Measurements from ENCODE around the gene S100A3.
"Not testable (repeated sequence)": the region's sequence is repeated elsewhere in the genome, so short reads cannot be mapped to it uniquely, and the experiment has no call there.

S100A3 gene

DNA sequence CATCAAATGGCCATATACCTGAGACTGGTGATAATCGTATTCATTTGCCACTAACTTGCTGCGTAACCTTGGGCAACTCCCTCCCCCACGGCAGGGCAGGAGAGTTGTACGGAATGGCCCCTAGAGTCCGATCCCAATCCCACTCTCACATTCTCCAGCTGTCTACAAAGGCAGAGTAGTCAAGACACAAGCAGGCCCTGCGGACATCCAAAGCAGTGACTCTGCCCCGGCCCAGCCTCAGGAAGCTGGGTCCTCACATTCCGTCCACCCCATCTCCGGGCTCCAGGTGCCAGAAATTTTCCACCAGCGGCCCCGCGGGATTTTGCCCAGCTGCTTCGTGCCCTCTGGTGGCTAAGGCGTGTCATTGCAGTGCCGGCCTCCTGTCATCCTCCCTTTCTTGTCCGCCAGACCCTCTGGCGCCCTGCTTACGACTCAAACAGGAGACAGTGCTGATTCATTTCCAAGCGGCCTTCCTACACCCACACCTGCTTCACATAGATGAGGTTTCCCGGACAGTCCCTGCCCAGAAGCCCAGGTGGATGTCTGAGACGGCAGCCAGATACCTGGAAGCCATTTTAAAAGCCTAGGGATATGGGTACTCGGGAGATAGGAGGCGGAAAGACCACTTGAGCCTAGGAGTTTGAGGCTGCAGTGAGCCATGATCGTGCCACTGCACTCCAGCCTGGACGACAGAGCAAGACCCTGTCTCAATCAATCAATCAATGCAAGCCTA lies 19.5 kb upstream of the S100A3 start:
- peak; percentile 76 to 84 for DNase-seq

DNA sequence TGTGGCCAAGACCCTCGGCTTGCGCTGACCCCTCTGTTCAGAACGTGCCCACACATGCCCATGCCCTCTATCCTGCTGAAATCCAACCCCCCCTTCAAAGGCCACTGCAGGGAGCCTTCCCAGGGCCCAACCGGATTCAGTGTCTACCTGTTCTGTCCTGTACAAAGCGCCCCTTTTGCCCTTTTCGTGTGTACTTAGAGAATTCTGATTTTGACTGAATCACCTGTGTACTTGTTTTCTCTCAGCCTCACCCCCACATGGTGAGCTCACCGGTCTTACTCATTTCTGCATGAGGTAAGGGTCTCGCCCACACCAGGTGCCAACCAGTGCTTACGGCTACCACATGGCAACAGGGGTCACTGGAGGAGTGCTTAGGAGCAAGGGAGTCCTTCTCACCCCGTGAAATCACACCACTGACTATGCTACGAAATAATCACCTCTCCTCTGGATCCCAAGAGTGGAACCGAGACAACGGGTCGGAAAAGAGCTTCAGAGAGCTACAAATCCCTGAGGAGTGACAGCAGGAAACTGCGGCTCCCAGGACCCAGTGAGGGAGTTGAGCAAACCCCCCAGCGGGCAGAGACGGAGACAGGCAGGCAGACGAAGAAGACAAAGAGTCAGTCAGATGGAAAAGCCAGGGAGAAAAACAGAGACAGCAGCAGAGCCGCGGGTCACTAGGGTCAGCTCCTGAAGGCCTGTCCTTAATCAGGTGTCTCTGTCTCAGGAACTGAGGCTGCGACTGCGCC lies 18.7 kb upstream of the S100A3 start:
- no peak for DNase-seq

GRCh38 chr1:153566414-153567371 lies 17.6 kb upstream of the S100A3 start:
- peak; percentile 78 to 86 for DNase-seq

DNA sequence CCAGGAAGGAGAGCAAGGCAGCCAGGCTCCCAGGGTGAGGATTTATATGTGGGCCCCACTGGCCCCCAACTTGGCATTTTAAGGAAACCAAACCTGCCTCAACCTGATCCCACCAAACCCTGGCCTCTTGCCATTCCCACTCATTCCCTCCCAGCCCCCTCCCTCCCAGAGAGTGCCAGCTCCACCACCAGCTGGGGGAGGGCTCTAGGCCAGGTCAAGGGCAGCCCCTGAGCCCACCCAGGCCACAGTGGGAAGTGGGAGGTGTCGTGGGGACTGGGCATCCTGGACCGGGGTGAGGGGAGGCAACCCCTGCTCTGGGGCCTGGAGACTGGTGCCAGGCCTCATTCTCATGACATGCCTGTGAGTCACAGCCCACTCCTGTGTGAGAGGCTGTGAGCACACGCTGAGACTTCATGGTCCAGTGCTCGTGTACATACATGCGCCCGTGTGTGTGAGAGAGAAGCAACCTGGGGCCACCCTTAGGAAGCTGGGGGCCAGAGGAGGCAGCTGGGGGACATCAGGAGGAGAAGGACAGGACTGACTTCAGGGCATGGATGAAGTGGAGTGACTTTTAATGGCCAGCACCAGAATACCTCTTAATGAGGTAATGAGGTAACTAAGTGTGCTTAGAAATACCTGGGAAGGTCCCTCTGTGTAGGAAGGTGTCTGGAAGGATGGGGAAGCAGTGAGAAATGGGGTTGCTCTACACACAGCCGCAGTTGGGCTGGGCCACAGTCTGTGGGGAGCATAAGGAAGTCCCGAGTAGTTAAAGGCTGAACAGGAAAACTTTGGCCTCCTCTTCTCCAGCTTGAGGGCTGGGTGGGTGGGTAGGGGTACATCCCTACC lies 16.7 kb upstream of the S100A3 start, which contains the start of gene S100A2:
TSS of gene S100A2 (minus strand) at position 316 of the 846 bp plus-strand sequence. CDS start 1,967 bp downstream, outside the sequence.
- DNase-seq: peak; percentile 23 to 54

GRCh38 chr1:153563991-153564390 lies 14.9 kb upstream of the S100A3 start:
- no peak for DNase-seq

GRCh38 chr1:153563483-153563901 lies 14.4 kb upstream of the S100A3 start:
- no peak for DNase-seq

- DNase-seq: not testable (repeated sequence)
Measured at GRCh38 chr1:153562021-153562420, 13.0 kb upstream of the S100A3 start.

DNA sequence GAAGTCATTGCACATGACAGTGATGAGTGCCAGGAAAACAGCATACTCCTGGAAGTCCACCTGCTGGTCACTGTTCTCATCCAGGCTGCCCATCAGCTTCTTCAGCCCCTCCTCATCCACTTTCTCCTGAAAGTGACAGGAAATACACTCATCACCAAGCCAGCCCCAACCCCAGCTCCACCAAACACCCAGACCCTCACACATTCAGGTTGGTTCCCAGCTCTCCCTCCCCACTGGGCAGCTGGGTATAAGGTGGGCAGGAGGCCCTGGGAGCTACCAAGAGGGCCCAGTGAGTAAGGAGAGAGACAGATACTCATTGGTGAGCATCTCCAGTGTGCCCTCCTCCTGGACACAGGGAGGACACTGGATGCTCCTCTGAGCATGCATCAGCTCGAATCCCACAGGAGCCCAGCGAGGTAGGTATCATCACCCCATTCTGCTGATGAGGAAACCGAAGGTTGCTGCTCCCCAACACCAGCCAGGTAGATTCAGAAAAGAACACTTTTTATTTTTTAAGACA lies 12.5 kb upstream of the S100A3 start:
- no peak for DNase-seq

DNA sequence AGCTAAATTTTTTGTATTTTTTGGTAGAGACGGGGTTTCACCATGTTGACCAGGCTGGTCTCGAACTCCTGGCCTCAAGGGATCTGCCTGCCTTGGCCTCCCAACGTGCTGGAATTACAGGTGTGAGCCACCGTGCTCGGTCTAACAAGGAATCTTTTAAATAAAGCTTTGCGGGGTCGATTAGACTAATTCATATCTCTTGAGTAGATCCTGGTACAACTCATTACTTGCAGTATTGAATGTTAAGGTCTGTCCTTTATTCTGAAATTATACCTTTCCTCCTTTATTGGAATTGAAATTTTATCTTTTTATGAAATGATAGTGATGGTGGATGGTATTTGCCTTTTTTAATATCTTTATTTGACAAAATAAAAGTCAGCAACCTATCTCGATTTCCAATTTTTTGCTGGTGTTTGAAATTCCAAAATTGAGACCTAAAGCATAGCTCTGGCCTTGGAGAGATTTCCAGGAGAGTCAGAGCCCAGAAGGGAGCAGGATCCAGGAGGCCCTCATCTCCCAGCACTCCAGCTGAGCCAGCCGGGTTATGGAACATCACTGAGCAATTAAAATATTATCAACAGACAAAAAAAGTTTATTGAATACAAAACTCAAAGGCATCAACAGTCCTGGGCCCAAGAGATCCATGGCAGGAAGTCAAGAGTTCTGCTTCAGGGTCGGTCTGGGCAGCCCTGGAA lies 11.9 kb upstream of the S100A3 start:
- no peak for DNase-seq

- DNase-seq: no peak
Measured at GRCh38 chr1:153560241-153560640, 11.2 kb upstream of the S100A3 start.

- no peak for DNase-seq
Measured at GRCh38 chr1:153557877-153558276, 8.8 kb upstream of the S100A3 start.

DNA sequence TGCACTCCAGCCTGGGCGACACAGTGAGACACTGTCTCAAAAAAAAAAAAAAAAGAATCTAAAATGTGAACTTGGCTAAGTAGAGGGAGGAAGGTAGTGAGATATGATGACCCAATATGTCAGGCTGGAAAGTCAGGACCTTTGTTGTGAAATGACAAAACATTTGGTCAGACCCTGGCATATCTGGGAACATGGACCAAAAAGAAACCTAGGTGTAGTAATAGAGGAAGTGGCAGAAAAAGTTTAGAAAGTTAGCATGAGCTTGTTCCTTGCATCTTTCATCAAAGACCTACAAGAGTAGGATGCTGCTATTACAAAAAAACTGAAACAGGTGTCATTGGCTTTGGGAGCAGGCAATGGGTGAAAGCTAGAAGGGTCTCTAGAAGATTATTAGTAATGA lies 7.3 kb upstream of the S100A3 start:
- DNase-seq: no peak

DNA sequence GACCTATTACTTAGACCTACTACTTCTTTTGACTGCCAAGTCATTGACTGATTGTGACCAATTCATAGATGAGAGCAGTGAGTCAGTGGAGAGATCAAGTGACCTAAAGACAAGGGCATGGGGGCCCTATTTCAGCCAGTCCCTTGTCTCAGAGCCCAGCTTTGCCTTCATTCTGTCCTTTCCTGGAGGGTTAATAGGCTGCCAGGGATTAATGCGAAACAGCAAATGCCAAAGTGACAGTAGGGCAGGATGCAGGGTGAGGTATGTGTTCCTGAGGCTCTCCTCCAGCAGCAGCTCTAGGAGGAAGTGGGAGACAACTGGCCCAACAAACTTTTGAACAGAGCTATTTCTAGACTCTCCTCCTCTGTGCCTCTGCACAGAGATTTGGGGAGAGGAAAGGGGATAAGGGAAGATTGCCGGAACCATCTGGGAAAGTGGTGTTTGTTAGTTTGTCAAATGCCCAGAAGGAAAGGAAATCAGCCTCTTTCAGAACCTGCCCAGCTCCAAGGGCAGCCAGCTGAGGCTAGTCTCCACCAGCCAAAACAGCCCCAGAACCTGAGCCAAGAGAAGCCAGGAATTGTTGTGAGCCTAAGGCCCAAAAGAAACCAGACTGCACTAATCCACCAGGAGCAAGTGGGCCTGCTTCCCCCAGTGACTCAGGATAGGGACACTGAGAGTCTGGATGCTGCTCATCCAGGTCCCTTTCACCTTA lies 4.9 kb upstream of the S100A3 start:
- no peak for DNase-seq

DNA sequence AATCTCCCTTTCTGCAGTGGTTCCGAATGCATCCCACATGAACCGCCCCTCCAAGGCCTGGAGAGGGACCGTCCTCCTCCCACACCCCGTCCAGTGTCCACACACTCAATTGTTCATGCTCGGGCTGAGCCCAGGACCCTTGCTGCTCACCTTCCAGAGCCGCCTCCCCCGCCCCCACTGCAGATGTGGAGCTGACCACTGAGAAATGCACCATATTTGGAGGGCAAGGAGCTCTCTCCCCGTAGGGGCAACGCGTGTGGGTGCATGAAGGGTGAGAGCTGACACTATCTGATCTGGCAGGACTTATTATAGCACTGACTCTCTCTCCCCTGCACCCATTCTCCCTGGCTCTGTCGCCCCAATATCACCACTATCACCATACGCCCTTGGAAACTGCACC lies 4.0 kb upstream of the S100A3 start:
- DNase-seq: no peak

DNA sequence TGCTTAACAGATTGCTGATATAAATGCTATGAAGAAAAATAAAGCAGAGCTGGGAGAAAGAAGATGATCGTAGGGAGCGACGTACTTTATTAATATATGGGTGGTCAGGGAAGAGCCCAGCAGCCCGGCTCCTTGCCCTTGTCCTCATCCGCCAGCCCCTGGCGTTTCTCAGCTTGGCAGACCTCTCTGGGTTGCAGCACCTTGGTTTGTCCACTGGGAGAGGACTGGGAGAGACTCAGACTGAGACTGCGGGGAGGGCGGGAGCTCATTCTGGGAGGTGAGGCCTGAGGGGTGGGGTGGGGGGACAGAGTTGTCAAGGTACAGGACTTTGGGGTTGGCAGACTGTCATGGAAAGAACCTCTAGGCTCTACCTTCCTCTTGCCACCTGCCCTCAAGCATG lies 3.3 kb upstream of the S100A3 start:
- no peak for DNase-seq

DNA sequence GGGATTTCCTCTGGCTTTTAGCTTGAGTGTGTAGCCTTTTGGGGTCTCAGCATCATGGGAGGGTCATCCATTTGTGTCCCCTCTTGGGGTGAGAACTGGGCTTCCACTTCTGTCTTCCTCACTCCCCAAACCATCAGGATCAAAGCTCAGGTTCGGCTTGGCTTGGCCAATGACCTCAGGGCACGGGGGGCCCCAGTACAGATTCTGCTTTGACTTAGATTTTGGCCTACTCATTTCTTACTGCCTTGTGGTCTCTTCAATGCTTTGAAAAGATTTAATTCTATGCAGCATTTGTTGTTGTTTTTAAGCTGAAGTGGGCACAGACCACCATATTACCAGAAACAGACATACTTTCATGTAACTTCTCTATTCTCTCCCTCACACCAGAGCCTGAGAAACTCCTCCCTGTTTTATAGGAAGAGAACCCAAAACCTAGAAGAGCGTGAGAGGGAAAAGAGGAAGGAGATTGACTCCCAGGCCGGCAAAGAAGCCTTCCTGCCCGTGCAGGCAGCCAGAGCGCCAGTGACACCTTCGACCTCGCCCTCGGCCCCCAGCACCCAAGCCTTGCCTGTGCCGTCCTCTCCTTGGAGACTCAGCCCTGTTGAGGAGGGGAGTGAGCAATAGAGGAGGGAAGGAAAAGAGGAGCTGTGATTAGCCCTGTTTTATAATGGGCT lies 1.9 kb upstream of the S100A3 start:
- DNase-seq: no peak

- DNase-seq: no peak
Measured at GRCh38 chr1:153550398-153550758, 1.3 kb upstream of the S100A3 start.

DNA sequence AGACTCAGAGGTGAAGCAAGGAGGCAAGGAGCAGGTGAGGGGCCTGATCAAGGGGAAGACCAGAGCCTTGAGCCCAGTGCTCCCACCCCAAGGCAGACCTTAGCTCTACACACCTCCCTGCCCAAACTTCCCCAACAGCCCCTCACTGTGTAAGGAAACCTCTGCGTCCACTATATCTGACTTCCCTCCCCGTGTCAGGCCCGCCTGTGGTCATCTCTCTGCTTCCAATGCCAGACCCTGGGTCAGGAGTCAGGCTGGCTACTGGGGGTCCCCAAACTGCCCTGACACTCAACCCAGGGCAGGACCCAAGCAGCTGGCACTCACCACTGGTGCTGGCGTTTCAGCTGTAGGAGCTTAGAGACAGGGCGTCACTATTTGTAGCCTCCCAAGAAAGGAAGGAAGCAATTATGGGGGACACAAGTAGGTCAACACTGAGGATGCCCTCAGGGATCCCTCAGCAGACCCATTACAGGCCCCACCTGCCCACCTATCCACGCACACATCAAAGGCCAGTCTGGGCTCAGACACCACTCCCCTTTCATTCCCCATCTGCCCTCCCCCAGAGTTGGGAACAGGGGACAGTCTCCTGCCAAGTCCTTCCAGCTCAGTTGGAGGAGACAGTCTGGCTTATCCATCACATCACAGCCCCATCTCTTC lies 811 bp upstream of the S100A3 start:
- DNase-seq: no peak
